Activated naive CD8-positive, alpha-beta T cell treated with anti-CD3 and anti-CD28 coated beads, Interleukin-2, amount 50 U/mL, for 24 hours (primary cell): ENCODE data around the gene OR6C1.
"Not testable (repeated sequence)": the region's sequence is repeated elsewhere in the genome, so short reads cannot be mapped to it uniquely, and the experiment has no call there.

Experiments
- ATAC-seq: fragments of 150-1000 bp; cut with Tn5 transposase; one replicate; pipeline ENCODE4 v1.10.0; 2021
- DNase-seq: peaks from one replicate; pipeline ENCODE4 v3.0.0; 2021
- H3K27ac Mint-ChIP-seq: one replicate; pipeline ENCODE4 v1.8.0; 2021; ENCODE audit warnings: mild to moderate bottlenecking, mixed read lengths
- H3K27me3 Mint-ChIP-seq: one replicate; pipeline ENCODE4 v1.8.0; 2021; ENCODE audit warnings: mixed read lengths
- H3K36me3 Mint-ChIP-seq: one replicate; pipeline ENCODE4 v1.8.0; 2021; ENCODE audit warnings: low read depth, mixed read lengths
- H3K4me1 Mint-ChIP-seq: one replicate; pipeline ENCODE4 v1.8.0; 2021; ENCODE audit warnings: mixed read lengths
- H3K4me3 Mint-ChIP-seq: one replicate; pipeline ENCODE4 v1.8.0; 2021; ENCODE audit warnings: mild to moderate bottlenecking, moderate library complexity, mixed read lengths
- H3K9me3 Mint-ChIP-seq: one replicate; pipeline ENCODE4 v1.8.0; 2021; ENCODE audit warnings: mixed read lengths

OR6C1 gene

GRCh38 chr12:55314043-55314442 is at the start of gene OR6C1:
TSS of gene OR6C1 (plus strand) at chr12:55314343. CDS start at chr12:55320600, 6,257 bp downstream.
- no peak for DNase-seq
- no peak within 1 kb of the TSS for H3K4me3 Mint-ChIP-seq
- H3K27me3 Mint-ChIP-seq = peaks cover 11% of the 10 kb centered on the region
- H3K4me1 Mint-ChIP-seq = no peaks in the 10 kb centered on the region
- H3K9me3 Mint-ChIP-seq = no peaks in the 10 kb centered on the region
- no peaks in the 10 kb centered on the region for H3K36me3 Mint-ChIP-seq
- no peak within 1 kb of the TSS for H3K27ac Mint-ChIP-seq
- ATAC-seq = no peak

GRCh38 chr12:55280991-55281390 is 33.2 kb upstream of the OR6C1 start:
- no peak overlapping the region for H3K27ac Mint-ChIP-seq
- ATAC-seq (no peak), DNase-seq (no peak)
- H3K4me1 Mint-ChIP-seq = no peaks in the 10 kb centered on the region
- H3K27me3 Mint-ChIP-seq = peaks cover 19% of the 10 kb centered on the region
- H3K4me3 Mint-ChIP-seq = no peak overlapping the region
- no peaks in the 10 kb centered on the region for H3K9me3 Mint-ChIP-seq
- no peaks in the 10 kb centered on the region for H3K36me3 Mint-ChIP-seq

GRCh38 chr12:55289999-55290398 is 24.1 kb upstream of the OR6C1 start:
- Mint-ChIP-seq H3K27me3 (peaks cover 12% of the 10 kb centered on the region), H3K27ac (no peak overlapping the region), H3K4me3 (no peak overlapping the region), H3K36me3 (no peaks in the 10 kb centered on the region), H3K9me3 (no peaks in the 10 kb centered on the region), H3K4me1 (no peaks in the 10 kb centered on the region)
- no peak for DNase-seq
- no peak for ATAC-seq

- H3K9me3 Mint-ChIP-seq = peaks cover 4% of the 10 kb centered on the region
- peaks cover 25% of the 10 kb centered on the region for H3K27me3 Mint-ChIP-seq
- ATAC-seq = no peak
Measured at GRCh38 chr12:55296469-55296868, 17.7 kb upstream of the OR6C1 start, which contains the start of gene OR6C6. TSS of gene OR6C6 (minus strand) at chr12:55296569. CDS start at chr12:55295232, 1,337 bp downstream.

GRCh38 chr12:55320201-55320600 is 6.1 kb downstream of the OR6C1 start:
- H3K27me3 Mint-ChIP-seq = peaks cover 14% of the 10 kb centered on the region
- no peaks in the 10 kb centered on the region for H3K4me1 Mint-ChIP-seq
- no peaks in the 10 kb centered on the region for H3K36me3 Mint-ChIP-seq
- no peak for ATAC-seq
- DNase-seq = no peak
- H3K4me3 Mint-ChIP-seq = no peak overlapping the region
- H3K9me3 Mint-ChIP-seq = no peaks in the 10 kb centered on the region
- no peak overlapping the region for H3K27ac Mint-ChIP-seq

More at GRCh38 chr12:55296469-55296868, 17.7 kb upstream of the OR6C1 start, which contains the start of gene OR6C6:
- no peak for DNase-seq
- H3K4me1 Mint-ChIP-seq = no peaks in the 10 kb centered on the region
- no peak within 1 kb of the TSS for H3K27ac Mint-ChIP-seq
- H3K4me3 Mint-ChIP-seq = no peak within 1 kb of the TSS
- H3K36me3 Mint-ChIP-seq = no peaks in the 10 kb centered on the region

- H3K4me3 Mint-ChIP-seq, H3K4me1 Mint-ChIP-seq, H3K27ac Mint-ChIP-seq, H3K36me3 Mint-ChIP-seq, H3K9me3 Mint-ChIP-seq, DNase-seq, ATAC-seq: not testable (repeated sequence)
- H3K27me3 Mint-ChIP-seq = peaks cover 16% of the 10 kb centered on the region
Measured at GRCh38 chr12:55325801-55326200, 11.7 kb downstream of the OR6C1 start.

- Mint-ChIP-seq H3K4me3 (no peak within 1 kb of the TSS), H3K4me1 (no peaks in the 10 kb centered on the region)
Measured at GRCh38 chr12:55330446-55330845, 16.3 kb downstream of the OR6C1 start, which contains the start of gene OR6C3. TSS of gene OR6C3 (plus strand) at chr12:55330746. CDS start at chr12:55331701, 955 bp downstream.

GRCh38 chr12:55336002-55336401 is 21.9 kb downstream of the OR6C1 start:
- Mint-ChIP-seq H3K4me3 (no peak overlapping the region), H3K36me3 (no peaks in the 10 kb centered on the region), H3K4me1 (no peaks in the 10 kb centered on the region), H3K27ac (no peak overlapping the region), H3K9me3 (no peaks in the 10 kb centered on the region), H3K27me3 (peaks cover 26% of the 10 kb centered on the region)
- no peak for DNase-seq
- no peak for ATAC-seq

More at GRCh38 chr12:55330446-55330845, 16.3 kb downstream of the OR6C1 start, which contains the start of gene OR6C3:
- Mint-ChIP-seq H3K36me3 (no peaks in the 10 kb centered on the region), H3K27ac (no peak within 1 kb of the TSS), H3K9me3 (no peaks in the 10 kb centered on the region), H3K27me3 (peaks cover 22% of the 10 kb centered on the region)
- ATAC-seq (no peak), DNase-seq (no peak)

GRCh38 chr12:55355338-55355737 is 41.2 kb downstream of the OR6C1 start:
- H3K4me1 Mint-ChIP-seq, H3K4me3 Mint-ChIP-seq, DNase-seq, H3K27ac Mint-ChIP-seq, H3K36me3 Mint-ChIP-seq, ATAC-seq, H3K9me3 Mint-ChIP-seq: not testable (repeated sequence)
- peaks cover 23% of the 10 kb centered on the region for H3K27me3 Mint-ChIP-seq

- H3K4me1 Mint-ChIP-seq = no peaks in the 10 kb centered on the region
- no peaks in the 10 kb centered on the region for H3K36me3 Mint-ChIP-seq
- H3K27me3 Mint-ChIP-seq = peaks cover 16% of the 10 kb centered on the region
- ATAC-seq (no peak), DNase-seq (no peak)
- no peak within 1 kb of the TSS for H3K4me3 Mint-ChIP-seq
- no peaks in the 10 kb centered on the region for H3K9me3 Mint-ChIP-seq
- H3K27ac Mint-ChIP-seq = no peak within 1 kb of the TSS
Measured at GRCh38 chr12:55362675-55363074, 48.5 kb downstream of the OR6C1 start, which contains the start of gene OR6C75. TSS of gene OR6C75 (plus strand) at chr12:55362975. CDS start at chr12:55365111, 2,136 bp downstream.

GRCh38 chr12:55365086-55365485 is 50.9 kb downstream of the OR6C1 start:
- Mint-ChIP-seq H3K27ac (no peak overlapping the region), H3K4me3 (no peak overlapping the region), H3K27me3 (peaks cover 11% of the 10 kb centered on the region), H3K4me1 (no peaks in the 10 kb centered on the region), H3K9me3 (no peaks in the 10 kb centered on the region), H3K36me3 (no peaks in the 10 kb centered on the region)
- ATAC-seq (no peak), DNase-seq (no peak)
